ENCODE data around the gene ST6GALNAC4. TPM values are rescaled to one million over a fixed set of nuclear protein-coding genes. Genes with fewer than 3 reads are reported as not detected.

The ST6GALNAC4 gene
- total RNA-seq, 1 experiment from 2014 or later, result 25.7 TPM

GRCh38 chr9:127955294-127956015 is 38.6 kb upstream of the ST6GALNAC4 start (continued):
- TF ChIP-seq JUN (CRISPR knock-in tag; IDR thresholded peaks at IDR 0.05) (no peak), CBFB (CRISPR knock-in tag; IDR thresholded peaks at IDR 0.05; ENCODE audit: low read depth) (no peak), RELA (CRISPR knock-in tag; IDR thresholded peaks at IDR 0.05; ENCODE audit: borderline replicate concordance) (no peak), GABPB1 (CRISPR knock-in tag; IDR thresholded peaks at IDR 0.05) (0 out of 2 replicates have a peak, but pooled peaks have one; percentile 46), ZSCAN18 (CRISPR knock-in tag; IDR thresholded peaks at IDR 0.05) (no peak), NFYB (CRISPR knock-in tag; conservative IDR thresholded peaks at IDR 0.05; ENCODE audit: low read depth) (no peak), ZBTB43 (CRISPR knock-in tag; IDR thresholded peaks at IDR 0.05) (no peak), MXD4 (CRISPR knock-in tag; IDR thresholded peaks at IDR 0.05; ENCODE audit: borderline replicate concordance) (no peak), ZNF532 (CRISPR knock-in tag; IDR thresholded peaks at IDR 0.05; ENCODE audit: borderline replicate concordance) (no peak), ESRRA (CRISPR knock-in tag; IDR thresholded peaks at IDR 0.05; ENCODE audit: borderline replicate concordance) (no peak), CREB1 (CRISPR knock-in tag; IDR thresholded peaks at IDR 0.05) (no peak), ZNF219 (CRISPR knock-in tag; IDR thresholded peaks at IDR 0.05; ENCODE audit: borderline replicate concordance) (no peak), IRF1 (CRISPR knock-in tag; IDR thresholded peaks at IDR 0.05) (no peak), SOX15 (CRISPR knock-in tag; IDR thresholded peaks at IDR 0.05) (no peak), NR1H2 (CRISPR knock-in tag; IDR thresholded peaks at IDR 0.05) (no peak), OVOL2 (CRISPR knock-in tag; IDR thresholded peaks at IDR 0.05; ENCODE audit: borderline replicate concordance) (no peak), PRDM15 (CRISPR knock-in tag; IDR thresholded peaks at IDR 0.05) (peak; percentile 63; the same call in 1 of the 2 replicates), CTCF (IDR thresholded peaks at IDR 0.05) (peak; percentile 32; the same call in 1 of the 2 replicates), ZNF121 (CRISPR knock-in tag; IDR thresholded peaks at IDR 0.05) (no peak), ZNF425 (CRISPR knock-in tag; conservative IDR thresholded peaks at IDR 0.05) (no peak)

All from WTC11 (cell line).